Posterior vena cava (tissue), 2 donors: ENCODE measurements around the gene PLSCR4. TPM values are rescaled to one million over a fixed set of nuclear protein-coding genes. Genes with fewer than 3 reads are reported as not detected.
"Not testable (repeated sequence)": the region's sequence is repeated elsewhere in the genome, so short reads cannot be mapped to it uniquely, and the experiment has no call there.

Experiments used
- DNase-seq: peaks from one replicate; pipeline ENCODE4 v3.0.0-alpha.2; 2020; ENCODE audit warnings: low spot score
- intact Hi-C, 2 donors: fragments of 100-400 bp; cut with DNase I; formaldehyde crosslinking; loops; one replicate each; pipeline versions ENCODE4 v1.14.1 to v1.14.2; 2022 to 2023
- long read RNA-seq, 2 donors: library from polyadenylated mRNA; unstranded; transcript quantifications; one replicate each; pipeline ENCODE4 v2.0.0, GENCODE V29; 2020 to 2021
- total RNA-seq, 2 donors: library from RNA; stranded (reverse); fragmentation: NEBNext Ultra II Directional; extraction: Animal tissue kit (Norgen Biotek cat#: 25700); gene quantifications; one replicate each; pipeline ENCODE4 v1.2.1, GENCODE V29; 2021
- donor health status: DM: yes; HTN: yes; CAD: no.
- donor health status: DM: yes; HTN: yes; CAD: no.

Gene PLSCR4, protein sequence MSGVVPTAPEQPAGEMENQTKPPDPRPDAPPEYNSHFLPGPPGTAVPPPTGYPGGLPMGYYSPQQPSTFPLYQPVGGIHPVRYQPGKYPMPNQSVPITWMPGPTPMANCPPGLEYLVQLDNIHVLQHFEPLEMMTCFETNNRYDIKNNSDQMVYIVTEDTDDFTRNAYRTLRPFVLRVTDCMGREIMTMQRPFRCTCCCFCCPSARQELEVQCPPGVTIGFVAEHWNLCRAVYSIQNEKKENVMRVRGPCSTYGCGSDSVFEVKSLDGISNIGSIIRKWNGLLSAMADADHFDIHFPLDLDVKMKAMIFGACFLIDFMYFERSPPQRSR
- 10 to 100 TPM; 37.7 to 53.4 TPM for total RNA-seq
- long read RNA-seq, donor 1, transcript PLSCR4-201 (9 exons, 3,303 nt): major isoform, 7 of 21 reads
- long read RNA-seq, donor 1, partial matches to known transcripts: 4 of 21 reads
- long read RNA-seq, donor 1, other reads (novel, unspliced or antisense): 7 of 21 reads
- long read RNA-seq, donor 2, partial matches to known transcripts: 1 of 4 reads
- long read RNA-seq, donor 2, other reads (novel, unspliced or antisense): 1 of 4 reads

DNA sequence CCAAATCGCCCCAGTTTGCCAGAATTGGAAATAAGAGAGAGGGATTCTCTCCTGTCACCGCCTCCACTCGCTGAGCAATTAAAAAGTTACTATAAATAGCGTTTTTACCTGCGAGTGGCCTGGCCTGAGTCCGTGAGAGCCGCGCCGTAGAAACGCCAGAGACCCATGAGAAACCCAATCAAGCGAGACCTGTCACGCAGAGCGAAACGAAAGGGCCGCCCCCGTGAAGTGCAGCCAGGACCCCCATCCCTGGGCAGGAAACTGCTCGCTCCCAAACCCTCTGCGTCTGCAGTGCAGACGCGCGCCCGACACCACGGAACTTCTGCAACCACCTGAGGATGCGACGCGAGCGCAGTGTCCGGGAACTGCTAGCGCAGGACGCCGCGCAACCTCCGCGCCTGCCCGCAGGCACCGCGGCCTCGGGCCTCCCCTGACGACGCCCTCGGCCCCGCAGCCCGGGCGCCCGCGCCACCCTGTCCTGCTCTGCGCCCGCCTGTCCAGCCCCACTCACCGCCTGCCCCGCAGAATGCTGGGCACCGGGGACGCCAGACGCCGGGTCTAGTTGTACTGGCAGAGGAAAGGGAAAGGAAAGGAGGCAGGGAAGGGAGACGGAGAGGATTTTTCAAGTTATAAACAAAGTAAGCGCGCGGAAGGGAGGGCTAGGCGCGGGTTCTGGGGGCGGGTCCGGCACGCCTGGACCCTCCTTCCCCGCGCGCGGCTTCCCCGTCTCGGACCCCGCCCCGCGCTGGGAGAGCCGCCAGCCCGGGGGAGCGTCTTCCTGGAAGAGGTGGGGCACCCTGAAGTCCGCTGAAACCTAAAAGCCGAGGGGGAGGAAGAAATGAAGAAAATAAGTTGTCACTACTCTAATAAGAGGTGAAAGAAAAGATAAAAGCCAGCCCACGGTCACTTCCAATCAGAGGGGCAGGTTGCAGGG, at the start of gene PLSCR4:
TSS of gene PLSCR4 (minus strand) at position 657 of the 934 bp plus-strand sequence. CDS start 29,034 bp downstream, outside the sequence.
- DNase-seq: peak; percentile 95
- intact Hi-C loops: no loop called here

DNA sequence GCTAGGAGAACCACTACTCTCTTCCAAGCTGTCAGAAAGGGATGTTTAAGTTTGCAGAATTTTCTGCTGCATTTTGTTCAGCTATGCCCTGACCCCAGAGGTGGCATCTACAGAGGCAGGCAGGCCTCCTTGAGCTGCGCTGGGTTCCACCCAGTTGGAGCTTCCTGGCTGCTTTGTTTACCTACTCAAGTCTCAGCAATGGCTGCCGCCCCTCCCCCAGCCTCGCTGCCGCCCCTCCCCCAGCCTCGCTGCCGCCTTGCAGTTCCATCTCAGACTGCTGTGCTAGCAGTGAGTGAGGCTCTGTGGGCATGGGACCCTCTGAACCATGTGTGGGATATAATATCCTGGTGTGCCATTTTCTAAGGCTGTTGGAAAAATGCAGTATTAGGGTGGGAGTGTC, 42.5 kb upstream of the PLSCR4 start:
- DNase-seq, intact Hi-C loops: not testable (repeated sequence)

DNA sequence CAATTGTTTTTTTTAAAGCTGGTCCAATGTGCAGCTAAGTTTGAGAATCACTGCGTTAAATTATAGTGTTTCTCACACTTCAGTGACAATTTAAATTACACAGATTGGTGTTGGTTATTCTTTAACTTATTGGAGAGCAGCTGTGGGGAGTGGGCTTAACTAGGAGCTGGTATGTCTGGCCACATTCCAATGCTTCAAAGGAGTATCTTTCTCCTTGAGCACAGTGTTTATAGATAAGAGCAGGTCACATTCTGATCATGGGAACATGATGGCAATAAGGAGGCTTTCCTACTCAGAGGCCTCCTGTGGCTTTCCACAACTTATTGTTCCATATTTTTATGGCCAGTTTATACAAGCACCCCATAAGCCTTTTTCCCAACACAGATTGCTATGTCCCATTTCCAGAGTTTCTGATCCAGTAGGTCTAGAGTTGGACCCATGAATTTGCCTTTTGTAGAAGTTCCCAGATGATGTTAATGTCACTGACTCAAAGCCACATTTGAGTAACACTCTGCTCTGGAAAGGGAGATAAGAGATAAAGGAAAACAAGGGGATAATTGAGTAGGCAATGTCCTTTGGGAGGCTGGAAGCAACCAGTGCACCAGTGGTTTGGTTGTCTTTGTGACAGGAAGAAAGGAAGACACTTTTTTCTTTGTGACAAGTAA, 33.0 kb upstream of the PLSCR4 start:
- intact Hi-C loops: no loop called here

DNA sequence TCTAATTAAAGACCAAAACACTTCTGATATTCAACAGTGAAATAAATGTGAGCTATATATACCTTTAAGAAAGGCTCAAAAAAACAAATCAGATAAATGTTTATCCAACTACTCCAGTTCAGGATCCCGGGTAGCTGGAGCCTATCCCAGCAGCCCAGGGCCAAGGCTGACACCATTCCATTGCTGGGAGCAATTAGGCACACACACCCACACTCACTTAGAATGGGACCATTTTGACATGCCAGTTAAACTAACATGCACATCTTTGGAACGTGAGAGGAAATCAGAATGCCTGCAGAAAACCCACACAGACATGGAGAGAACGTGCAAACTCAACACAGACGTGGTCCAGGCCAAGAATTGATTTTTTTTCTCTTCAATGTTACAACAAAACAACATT, 30.0 kb upstream of the PLSCR4 start:
- intact Hi-C loops: no loop called here
- no peak for DNase-seq

More for the DNA sequence above, 33.0 kb upstream of the PLSCR4 start:
- no peak for DNase-seq

DNA sequence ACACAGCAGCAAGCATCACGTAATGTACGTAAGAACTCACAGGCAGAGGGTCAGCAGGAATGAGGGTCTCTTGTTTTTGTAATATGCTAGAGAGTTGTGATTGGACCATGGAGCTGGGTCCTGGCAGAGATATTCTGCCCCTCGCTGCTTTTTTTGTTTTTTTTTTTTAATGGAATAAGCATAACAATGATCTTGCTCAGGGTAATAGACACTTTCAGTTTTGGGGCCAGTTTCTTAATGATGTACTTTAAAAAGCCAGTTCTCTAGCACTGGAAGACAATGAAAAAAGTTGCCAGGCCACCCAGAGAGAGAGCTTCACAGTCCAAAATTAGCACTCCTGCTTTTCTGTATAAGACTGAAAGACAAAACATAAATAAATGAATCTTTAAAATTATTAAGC, 29.0 kb upstream of the PLSCR4 start:
- no peak for DNase-seq
- intact Hi-C loops: no loop called here

DNA sequence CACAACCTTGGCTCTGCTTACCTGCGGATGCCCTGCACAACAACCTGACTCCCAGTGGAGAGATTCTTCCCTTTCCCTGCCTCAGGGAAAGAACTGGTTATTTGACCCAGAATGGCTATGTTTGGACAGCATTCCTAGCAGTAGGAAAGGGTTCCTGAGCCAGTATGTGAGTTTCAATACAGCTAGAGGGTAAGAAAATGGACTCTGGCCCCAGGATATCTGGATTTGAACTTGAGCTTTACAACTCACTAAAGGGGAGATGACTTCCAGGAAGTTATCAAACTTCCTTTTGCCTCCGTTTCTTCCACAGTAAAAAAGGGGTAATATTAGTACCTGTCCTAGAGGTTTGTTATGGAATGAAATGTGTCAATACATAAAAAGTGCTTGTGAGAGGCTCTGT, 28.1 kb upstream of the PLSCR4 start:
- intact Hi-C loops: no loop called here
- DNase-seq: no peak

DNA sequence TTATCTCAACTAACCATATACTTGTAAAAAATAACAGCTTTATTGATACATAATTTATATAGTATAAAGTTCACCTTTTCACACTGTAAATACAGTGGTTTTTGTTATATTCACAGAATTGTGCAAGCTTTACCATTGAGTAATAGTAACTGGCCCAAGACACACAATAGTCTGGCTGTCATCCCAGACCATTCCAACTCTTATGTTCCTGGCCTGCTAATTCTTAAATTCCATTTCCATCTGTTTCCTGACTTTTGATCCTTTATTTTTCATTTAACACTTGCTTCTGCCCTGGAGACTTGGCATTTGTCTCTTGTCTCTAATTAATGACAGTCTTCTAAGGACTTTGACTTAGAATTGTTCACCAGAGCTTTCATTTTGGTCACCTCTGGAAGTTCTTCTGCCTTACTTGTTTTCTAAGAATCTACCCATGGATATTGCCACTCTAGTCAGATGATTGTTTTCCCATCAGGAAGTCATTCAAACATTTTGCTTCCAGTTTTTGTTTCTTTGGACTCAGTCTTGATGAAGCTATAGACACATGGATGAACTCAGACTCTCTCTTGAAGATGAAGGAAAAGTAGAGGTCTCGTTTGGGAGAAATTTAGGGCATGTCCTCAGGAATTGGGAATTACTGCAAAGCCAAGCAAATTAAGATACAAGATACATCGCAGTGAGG, 27.2 kb upstream of the PLSCR4 start:
- DNase-seq: no peak
- intact Hi-C loops: no loop called here

DNA sequence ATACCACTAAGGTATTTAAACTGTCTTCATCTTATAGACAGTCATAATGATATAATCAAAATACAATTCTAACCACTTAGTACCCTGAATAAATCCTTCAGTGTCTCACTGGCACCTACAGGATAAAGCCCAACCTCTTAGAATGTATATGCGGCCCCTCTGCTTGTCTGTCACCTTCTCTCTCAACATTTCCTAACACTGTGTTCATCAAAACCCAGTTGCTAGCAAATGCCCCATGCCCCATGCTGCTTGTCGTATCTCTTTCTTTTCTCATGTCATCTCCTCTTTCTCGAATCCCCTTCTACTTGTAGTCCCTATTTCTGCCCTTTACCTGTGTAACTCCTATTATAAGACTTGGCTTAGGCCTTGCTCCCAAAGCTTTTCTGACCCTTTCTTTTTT, 24.6 kb upstream of the PLSCR4 start:
- DNase-seq: no peak
- intact Hi-C loops: no loop called here

DNA sequence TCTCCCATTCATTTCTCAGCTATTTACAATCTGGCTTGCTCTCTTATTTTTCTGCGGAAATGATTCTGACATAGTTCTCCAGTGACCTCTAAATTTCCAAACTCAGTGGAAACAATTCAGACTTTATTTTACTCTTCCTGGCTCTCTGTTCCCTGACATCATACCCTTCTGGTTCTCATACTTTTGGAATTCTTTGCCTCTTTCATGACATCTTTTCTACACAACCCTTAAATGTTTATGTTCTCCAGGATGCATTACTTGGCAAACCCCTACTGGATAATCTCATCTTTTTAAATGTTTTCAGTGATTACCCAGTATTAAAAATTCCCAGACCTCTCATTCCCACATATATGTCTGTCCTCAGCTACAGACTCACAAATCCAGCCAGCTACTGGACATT, 23.9 kb upstream of the PLSCR4 start:
- no peak for DNase-seq
- intact Hi-C loops: no loop called here

DNA sequence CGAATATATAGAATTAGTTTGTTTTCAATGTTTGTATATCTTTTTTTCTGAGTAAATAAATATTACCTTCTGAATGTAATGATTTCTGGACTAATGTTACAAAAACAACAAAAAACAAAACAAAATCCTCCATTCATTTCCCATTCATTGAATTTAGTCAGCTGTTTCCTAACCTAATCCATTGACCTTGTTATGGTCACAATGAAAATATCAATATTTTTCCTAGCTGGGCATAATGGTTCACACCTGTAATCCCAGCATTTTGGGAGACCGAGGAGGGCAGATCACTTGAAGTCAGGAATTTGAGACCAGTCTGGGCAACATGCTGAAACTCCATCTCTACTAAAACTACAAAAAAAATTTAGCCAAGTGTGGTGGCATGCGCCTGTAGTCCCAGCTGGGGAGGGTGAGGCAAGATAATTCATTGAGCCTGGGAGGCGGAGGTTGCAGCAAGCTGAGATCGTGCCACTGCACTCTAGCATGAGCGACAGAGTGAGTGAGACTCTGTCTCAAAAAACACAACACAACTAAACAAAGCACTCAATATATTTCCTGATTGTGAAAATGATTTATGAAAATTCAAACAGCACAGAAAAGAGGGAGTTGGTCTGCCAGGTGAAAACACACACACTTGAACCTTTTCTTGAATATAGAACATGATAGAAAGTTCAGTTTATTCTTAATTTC, 23.0 kb upstream of the PLSCR4 start:
- intact Hi-C loops: no loop called here
- no peak for DNase-seq

DNA sequence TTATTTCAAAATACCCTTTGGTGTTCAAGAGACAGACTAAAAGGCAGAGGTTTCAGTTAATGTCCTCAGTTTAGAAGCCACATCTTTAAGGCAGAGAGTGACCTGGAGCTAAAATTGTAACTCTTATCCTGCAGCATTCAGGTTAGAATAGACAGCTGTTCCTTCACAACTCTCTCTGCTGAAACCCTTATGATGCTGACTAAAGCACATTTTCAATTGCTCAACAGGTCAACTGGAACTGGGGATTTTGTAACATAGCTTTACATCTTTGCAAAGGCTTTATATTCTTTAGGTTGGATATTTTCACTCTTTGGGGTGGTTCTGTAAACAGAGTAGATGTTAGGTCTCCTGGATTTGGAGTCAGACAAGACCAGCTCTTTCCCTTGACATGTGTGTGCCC, 20.3 kb upstream of the PLSCR4 start:
- intact Hi-C loops: no loop called here
- DNase-seq: no peak

DNA sequence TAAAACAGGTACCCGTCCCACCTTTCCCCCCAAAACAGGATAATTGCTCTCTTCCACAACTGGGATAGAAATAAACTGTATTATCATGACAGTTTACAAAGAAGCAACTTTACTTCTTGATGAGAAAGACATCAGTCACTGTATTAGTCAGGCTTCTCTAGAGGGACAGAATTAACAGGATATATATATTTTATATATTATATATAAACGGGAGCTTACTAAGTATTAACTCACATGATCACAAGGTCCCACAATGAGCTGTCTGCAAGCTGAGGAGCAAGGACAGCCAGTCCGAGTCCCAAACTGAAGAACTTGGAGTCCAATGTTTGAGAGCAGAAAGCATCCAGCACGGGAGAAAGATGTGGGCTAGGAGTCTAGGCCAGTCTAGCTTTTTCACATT, 18.4 kb upstream of the PLSCR4 start:
- intact Hi-C loops: no loop called here
- no peak for DNase-seq

DNA sequence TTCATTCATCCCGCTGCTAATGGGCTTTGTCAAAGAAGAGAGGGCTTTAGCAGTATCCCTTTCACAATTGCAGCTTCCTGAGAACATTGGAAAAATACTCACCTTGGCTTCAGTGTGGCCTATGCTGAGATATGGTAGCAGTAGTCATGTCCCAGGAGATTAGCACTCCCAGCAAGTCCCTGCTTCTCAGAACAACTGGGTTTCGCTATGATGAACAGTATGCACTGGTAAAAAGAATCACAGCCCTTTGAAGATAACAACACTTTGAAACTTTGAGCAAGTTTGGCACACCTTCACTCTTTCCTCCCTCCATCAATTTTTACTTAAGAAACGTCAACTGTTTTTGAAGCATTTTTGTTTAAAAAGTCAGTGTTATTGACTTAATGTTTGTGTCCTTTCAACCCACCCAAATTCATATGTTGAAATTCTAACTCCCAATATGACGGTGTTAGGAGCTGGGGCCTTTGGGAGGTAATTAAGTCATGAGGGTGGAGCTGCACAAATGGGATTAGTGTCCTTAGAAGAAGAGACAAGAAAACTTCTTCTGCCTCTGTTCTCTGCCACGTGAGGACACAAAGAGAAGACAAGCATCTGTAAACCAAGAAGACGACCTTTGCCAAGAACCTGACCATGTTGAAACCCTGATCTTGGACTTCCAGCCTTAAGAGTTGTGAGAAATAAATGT, 17.8 kb upstream of the PLSCR4 start:
- intact Hi-C loops: no loop called here
- no peak for DNase-seq

DNA sequence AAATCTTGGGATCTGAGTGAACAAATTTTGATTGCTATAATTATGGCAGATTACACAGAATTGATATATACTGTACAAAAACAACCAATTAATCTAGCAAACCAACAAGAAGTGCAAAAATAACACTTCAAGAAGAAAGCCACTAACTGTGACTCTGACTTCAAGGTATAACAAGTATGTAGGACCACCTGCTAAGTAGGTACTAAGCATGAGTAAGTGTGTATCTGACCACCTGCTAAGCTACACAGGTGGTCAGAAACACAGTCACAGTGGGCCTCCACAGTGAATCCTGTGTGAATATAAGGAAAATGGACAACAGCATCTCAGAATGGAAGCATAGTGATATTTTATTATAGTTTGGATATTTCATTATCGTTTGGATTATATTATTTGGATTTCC, 14.8 kb upstream of the PLSCR4 start:
- no peak for DNase-seq
- intact Hi-C loops: no loop called here

DNA sequence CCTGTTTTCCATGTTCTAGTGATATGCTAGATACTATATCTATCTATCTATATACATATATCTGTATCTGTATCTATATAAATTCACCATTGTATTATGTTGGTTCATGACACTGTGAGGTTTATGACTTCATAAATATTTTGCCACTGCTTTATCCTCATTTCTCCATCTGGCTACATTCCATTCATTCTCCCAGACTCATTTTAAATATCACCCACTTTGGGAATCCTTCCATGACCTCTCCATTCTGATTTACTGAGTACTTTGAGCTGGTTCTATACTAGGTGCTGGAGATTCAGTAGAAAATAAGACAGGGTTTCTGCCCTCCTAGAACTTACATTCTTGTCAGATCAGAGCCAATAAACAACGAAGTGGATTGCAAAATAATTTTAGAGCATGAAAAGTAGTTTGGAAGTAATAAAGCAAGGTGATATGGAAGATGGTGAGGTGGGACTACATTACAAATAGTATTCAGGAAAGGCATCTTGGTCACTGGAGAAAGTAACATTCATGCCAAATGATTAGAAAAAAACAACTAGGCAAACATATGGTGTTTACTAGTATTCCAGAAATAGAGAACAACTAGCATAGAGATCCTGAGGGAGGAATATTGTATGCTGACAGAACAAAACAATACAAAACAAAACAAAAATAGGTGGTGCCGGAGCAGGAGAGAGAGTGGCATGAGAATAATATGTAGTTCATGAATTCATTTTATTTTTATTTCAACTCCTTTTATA, 11.6 kb upstream of the PLSCR4 start:
- intact Hi-C loops: no loop called here
- no peak for DNase-seq

DNA sequence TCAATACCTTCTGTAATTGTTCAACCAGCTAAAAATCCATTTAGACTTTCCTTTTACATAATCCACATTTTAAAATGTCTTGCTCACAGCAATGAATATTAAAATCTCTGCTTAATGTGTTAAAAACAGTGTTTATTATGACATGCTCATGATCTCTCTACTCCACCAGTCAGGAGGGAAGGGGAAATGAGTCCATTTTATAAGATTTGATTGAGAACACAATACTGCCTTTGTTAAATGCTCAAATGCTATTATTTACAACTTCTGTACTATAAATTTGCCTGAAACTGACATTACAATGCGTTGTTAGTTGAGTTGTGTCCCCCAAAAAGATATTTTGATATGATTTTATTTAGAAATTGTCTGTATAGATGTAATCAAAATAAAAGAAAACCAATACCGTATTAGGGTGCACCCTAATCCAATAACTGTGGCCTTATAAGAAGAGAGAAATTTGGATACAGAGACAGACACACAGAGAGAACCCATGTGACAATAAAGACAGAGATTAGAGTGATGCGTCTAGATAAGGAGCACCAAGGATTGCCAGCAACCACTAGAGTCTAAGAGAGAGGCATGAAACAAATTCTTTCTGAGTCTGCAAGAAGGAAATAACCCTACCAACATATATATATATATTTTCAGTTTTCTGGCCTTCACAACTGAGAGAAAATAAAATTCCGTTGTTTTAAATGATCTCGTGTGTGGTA, 9.1 kb upstream of the PLSCR4 start:
- no peak for DNase-seq
- intact Hi-C loops: no loop called here
